MCF 10A (cell line): Measurements from ENCODE around the gene PTPRM. TPM values are rescaled to one million over a fixed set of nuclear protein-coding genes. Genes with fewer than 3 reads are reported as not detected.

Experiments
- BruUV-seq: library from RNA; stranded (reverse); fragments of 400-500 nt; replicated peaks from 2 replicates; lab custom pipeline; 2021; lab: Mats Ljungman, UMichigan
- CTCF ChIA-PET: fragments of 300-600 bp; sonication (Branson Sonifier 250); formaldehyde crosslinking; extraction: SDS; loops from one replicate; lab custom pipeline; 2021; ENCODE audit warnings: antibody characterized with exemption, inconsistent platforms; lab: Yijun Ruan, JAX
- POLR2A ChIA-PET: fragments of 300-600, 350-650 bp; sonication (Branson Sonifier 250); formaldehyde crosslinking; extraction: SDS; loops from one replicate; lab custom pipeline; 2020; ENCODE audit warnings: antibody characterized with exemption, inconsistent platforms; lab: Yijun Ruan, JAX
- DNase-seq: peaks from one replicate; pipeline ENCODE4 v3.0.0-alpha.2; 2018; ENCODE audit not compliant: unreplicated experiment
- H3K27ac Mint-ChIP-seq: one replicate; pipeline ENCODE4 v1.8.0; 2022; ENCODE audit warnings: mild to moderate bottlenecking, low read depth, mixed read lengths; ENCODE audit not compliant: unreplicated experiment
- H3K27me3 Mint-ChIP-seq: one replicate; pipeline ENCODE4 v1.8.0; 2022; ENCODE audit warnings: mixed read lengths; ENCODE audit not compliant: insufficient read depth, unreplicated experiment
- H3K36me3 Mint-ChIP-seq: one replicate; pipeline ENCODE4 v1.8.0; 2022; ENCODE audit warnings: mild to moderate bottlenecking, moderate library complexity, mixed read lengths; ENCODE audit not compliant: insufficient read depth, unreplicated experiment
- H3K4me1 Mint-ChIP-seq: one replicate; pipeline ENCODE4 v1.8.0; 2022; ENCODE audit warnings: mixed read lengths; ENCODE audit not compliant: insufficient read depth, unreplicated experiment
- H3K4me3 Mint-ChIP-seq: one replicate; pipeline ENCODE4 v1.8.0; 2022; ENCODE audit warnings: mild to moderate bottlenecking, moderate library complexity, mixed read lengths; ENCODE audit not compliant: unreplicated experiment
- H3K9me3 Mint-ChIP-seq: one replicate; pipeline ENCODE4 v1.8.0; 2022; ENCODE audit warnings: mixed read lengths; ENCODE audit not compliant: unreplicated experiment
- intact Hi-C: fragments of 100-400 bp; cut with micrococcal nuclease; formaldehyde crosslinking; loops from 2 replicates; pipeline ENCODE4 v1.14.1; 2022
- total RNA-seq: library from RNA; stranded (reverse); gene quantifications from 2 replicates; pipeline ENCODE4 v1.2.3, GENCODE V29; 2022
- TF ChIP-seq, protein P1 (sequence below): fragments of 200-600 bp; IDR thresholded peaks from one replicate; pipeline ENCODE4 v1.8.0; 2022; ENCODE audit warnings: antibody characterized with exemption, mild to moderate bottlenecking; ENCODE audit not compliant: unreplicated experiment

The PTPRM gene
- total RNA-seq, 1 experiment from 2014 or later: 82.8 TPM

DNA sequence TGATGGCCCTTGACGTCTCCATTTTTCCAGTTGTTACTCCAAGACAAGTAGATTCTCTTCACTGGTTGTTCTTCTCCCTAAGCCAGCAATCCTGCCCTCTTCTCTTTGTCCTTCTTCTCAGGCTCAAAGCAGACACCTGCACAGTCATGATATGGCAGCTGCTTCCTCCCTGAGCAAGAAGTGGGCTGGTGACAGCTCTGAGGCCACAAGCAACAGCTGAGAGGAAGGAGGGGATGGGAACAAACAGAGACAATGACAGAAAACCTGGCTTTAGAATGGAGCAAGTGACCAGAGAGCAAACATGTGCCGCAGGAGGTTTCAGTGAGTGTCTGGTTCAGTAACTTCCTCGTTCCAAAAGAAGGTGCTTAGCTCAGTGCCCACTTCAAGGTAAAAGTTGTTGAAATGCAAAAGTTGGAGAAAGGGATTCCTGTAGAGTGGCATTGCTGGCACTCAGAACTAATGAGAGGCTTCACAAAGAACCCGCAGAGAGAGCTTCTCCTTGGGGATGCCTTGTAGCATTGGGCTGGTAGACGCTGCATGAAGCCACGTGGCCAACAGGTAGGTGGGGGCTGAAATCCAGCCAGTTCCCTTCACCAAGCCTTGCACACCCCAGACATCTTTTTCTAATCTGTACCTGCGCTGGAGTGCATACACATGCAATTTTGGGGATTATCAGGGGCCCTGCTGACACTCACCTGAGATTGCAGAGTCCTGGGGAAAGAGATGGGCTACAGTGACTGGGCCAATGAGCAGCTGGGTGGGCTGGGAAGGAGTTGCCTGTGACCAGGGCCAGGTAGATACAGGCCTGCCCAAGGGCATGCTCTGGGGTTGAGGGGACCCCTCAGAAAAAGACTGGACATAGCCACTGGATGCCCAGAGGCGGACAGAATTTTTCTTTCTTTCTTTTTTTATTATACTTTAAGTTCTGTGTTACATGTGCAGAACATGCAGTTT is 888.8 kb downstream of the PTPRM start:
- H3K36me3 Mint-ChIP-seq: no peaks in the 10 kb centered on the region
- no peak overlapping the region for H3K27ac Mint-ChIP-seq
- no peak for DNase-seq
- intact Hi-C loops: no loop called here
- no peaks in the 10 kb centered on the region for H3K27me3 Mint-ChIP-seq
- ChIA-PET CTCF (no interaction called here), POLR2A (interaction anchor here (0.6 kb wide), 1 partner anchor 96 kb away, joined by 3 read pairs; no protein-coding TSS in a partner anchor)
- BruUV-seq: no TSS peak
- no peaks in the 10 kb centered on the region for H3K9me3 Mint-ChIP-seq
- TF ChIP-seq, protein P1, sequence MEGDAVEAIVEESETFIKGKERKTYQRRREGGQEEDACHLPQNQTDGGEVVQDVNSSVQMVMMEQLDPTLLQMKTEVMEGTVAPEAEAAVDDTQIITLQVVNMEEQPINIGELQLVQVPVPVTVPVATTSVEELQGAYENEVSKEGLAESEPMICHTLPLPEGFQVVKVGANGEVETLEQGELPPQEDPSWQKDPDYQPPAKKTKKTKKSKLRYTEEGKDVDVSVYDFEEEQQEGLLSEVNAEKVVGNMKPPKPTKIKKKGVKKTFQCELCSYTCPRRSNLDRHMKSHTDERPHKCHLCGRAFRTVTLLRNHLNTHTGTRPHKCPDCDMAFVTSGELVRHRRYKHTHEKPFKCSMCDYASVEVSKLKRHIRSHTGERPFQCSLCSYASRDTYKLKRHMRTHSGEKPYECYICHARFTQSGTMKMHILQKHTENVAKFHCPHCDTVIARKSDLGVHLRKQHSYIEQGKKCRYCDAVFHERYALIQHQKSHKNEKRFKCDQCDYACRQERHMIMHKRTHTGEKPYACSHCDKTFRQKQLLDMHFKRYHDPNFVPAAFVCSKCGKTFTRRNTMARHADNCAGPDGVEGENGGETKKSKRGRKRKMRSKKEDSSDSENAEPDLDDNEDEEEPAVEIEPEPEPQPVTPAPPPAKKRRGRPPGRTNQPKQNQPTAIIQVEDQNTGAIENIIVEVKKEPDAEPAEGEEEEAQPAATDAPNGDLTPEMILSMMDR: no peak
- H3K4me3 Mint-ChIP-seq: no peak overlapping the region
- no peaks in the 10 kb centered on the region for H3K4me1 Mint-ChIP-seq
